ENCODE measurements around the gene NTM.

NTM gene

DNA sequence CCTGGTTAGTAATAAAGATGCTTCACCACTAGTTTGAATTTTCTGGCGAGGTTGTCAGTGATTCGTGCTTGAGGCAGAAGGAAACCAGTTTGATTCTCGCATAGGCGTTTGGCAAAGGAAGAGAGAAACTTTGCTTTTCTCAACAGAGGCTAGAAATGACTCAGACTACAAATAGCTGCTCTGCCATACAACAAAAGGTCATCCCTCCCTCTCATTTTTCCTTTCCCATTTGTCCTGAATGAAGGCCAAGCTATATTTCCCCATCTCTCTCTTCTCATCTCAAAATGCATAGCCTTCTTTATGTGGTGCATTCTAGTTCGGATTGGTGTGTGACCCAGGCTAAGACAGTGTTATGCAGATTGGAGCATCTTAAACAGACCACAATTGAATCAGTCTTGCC is 741.4 kb downstream of the NTM start:
- no peak for DNase-seq

DNA sequence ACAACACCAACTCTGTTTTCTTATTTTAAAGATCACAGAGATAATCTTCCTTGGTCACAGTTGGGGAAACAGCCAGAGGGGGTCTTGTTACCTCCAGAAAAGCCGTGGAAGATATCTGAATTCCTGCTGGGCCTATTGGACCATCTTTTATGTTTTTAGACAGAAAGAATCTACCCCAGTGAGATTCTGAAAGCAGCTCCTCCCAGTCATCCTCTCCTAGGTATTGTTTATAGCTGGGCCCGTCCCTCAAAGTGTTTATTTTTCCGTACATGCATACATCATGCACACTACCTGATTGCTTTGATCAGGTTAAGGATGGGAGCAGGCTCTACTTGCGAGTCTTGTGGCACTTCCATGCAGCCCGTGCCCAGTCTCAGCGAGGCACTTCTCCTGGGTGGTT is 742.4 kb downstream of the NTM start:
- no peak for DNase-seq

DNA sequence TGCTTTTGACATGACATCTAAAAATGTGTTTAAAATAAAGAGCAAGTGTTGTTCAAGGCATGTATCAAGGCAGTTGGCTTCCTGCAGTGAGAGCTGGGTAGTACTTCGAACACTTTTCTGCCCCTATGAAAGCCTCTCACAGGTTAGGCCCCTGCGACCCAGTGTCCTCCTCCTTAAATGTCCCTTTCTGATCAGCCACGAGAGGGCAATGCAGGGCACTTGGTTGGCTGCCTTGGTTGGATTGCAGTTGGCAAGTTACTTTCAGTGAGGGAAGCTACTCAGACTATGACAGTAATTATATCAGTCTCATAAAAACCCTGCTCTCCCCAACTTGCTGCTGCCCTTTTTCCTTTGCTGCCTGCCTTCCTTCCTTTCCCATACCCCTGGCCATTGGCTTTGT is 743.8 kb downstream of the NTM start:
- no peak for DNase-seq

DNA sequence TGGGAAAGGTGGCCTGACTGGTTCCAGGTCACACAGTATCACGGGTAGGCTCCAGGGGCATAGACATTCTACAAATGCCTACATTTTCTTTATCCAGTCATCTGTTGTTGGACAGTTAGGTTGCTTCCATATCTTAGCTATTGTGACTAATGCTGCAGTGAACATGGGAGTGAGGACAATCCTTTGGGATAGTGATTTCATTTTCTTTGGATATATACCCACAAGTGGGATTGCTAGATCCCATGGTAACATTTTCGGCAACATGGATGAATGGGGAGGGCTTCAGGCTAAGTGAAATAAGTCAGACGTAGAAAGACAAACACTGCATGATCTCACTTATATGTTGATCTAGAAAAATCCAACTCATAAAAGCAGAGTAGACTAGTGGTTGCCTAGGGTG is 744.3 kb downstream of the NTM start:
- no peak for DNase-seq

DNA sequence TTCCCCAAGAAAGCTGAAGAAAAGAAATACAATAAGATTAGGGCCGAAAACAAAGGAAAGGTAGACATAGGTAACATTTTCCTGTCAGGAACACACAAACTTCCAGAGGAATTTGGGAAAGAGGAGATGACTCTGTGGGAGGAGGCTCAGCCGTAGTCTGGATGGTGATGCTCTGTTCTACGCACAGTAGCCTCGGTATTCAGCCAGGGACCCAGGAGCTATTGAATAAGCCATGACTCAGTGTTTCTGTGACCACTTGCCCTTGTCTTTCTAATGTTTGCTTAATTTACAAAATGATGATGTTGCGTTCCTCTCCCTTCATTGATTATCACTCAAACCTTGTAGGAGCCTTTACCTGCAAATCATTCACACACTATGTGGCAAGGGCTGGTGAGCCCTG is 745.0 kb downstream of the NTM start:
- no peak for DNase-seq

DNA sequence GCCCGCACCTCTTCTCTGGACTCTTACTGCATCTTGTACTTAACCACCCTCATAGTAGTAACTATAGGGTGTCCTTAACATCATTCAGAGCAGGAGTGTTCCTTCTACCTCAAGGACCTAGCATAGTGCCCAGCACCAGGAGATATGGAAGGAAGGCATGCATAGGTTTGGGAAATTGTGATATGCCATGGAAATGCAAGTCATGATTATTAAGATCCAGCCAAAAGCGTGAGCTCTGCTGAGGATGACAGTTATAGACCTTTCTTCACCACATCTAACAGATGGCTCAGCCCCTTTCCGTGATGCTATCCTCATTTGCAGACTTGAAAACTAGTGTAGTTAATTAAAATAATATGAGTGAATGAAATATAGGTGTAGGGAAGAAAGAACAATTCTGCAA is 746.1 kb downstream of the NTM start:
- no peak for DNase-seq

DNA sequence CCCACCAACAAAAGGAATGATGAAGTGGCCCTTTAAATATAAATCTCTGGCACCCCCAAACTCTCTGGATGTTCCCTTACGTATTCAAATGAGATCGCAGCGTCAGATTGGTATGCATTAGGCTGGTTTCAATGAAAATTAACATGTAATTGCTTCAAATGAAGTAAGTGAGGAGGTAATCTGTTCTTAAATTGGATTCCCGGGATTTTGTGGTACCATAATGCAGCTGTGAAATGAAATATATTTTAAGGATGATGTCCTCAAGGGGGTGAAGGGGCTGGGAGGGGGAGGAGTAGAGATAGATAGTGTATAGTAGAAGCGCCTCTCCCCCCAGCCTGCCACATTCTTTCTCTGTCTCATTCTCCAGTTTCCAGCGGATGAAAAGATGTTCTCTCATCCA is 748.2 kb downstream of the NTM start:
- no peak for DNase-seq

DNA sequence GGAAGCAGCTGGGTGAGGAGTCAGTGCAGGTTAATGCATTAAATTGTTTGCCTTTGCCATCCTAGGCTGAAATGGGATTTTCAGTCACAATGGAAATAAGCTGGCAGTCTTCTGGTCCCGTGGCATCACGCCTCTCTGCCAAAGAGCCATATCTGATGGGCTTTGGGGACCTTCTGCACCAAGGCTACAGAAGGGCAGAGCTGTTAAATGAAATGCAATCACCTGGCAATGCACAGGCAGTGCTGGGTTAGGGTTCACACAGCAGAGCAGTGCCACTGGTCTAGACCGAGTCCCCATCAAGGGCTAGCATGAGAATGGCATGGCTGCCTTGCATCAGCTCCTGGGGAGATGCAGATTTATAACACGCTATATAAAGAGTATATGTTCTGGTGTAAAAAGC is 749.2 kb downstream of the NTM start:
- no peak for DNase-seq

DNA sequence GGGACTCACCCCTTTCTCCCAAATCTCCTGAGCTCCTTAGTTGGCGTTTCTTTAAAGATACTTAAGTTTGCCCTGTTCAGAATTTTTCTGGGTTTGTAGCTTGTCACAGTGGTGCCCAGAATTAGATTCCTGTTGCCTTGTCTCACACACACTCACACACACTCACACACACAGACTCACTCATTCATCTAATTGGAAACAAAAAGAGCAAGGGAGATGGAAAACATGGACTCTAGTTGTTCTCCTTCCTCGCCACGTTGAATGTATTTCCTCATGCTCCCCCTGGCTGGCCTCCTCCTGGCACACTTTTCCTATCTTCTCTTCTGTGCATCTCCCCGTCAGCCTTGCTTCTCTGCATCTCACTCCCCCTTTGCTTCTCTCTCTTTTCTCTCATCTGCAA is 752.3 kb downstream of the NTM start:
- DNase-seq, result no peak

DNA sequence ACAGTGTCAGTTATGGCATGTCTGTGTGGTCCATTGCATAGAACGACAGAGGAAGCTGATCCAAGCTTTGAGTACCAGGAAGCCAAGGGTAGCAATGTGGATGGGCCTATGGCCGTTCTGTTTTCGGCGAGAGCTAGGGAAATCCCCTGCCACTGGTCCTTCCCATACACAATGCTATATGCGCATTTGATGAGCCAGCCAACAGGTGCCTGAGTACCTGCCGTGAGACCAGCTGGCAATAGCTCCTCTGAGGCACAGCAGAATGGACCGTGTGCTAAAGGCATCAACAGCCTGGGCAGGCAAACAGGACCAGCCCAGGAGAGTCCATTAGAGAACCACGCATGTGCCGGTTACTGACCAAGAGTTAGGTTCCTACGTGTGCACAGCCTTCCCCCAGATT is 753.0 kb downstream of the NTM start:
- no peak for DNase-seq

DNA sequence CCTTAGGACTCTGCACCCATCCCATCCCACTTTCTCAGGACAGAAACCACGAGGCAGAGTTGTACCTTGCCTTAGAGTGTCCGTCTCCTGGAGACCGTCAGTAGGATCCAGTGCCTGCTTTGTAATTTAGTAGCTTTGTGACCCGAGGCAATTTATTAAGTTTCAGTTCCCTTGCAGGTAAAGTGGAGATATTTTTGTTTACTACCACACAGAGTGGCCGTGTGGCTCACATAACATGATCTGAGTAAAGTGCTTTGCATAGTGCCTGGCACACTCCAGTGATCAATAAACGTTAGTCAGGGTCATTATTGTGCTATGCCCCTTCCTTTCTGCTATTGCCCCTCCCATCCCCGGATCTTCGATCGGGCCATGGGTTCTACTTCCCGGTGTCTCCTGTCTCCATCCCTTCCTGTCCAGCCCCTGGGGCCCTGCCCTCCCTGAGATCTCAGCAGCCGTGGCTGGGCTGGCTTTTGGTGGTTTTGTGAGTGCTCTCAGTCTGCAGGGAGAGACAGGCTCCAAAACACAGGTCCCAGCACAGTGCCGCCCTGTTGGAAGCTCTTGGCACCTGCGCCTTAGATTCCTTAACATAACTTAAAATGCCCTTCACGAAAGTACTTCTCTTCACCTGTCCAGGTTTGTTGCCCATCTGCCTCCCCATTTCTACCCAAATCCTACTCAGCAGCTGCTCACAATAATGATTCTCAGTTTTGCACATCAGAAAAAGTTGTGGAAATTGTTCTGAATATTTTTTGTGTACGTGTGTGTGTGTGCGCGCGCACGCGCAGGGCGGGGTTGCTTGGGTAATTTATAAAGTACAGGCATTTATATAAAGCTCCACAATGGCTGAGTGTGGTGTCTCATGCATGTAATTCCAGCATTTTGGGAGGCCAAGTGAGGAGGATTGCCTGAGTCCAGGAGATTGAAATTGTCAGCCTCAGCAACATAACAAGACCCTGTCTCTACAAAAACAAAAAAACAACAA is 753.7 kb downstream of the NTM start:
- DNase-seq, result no peak

DNA sequence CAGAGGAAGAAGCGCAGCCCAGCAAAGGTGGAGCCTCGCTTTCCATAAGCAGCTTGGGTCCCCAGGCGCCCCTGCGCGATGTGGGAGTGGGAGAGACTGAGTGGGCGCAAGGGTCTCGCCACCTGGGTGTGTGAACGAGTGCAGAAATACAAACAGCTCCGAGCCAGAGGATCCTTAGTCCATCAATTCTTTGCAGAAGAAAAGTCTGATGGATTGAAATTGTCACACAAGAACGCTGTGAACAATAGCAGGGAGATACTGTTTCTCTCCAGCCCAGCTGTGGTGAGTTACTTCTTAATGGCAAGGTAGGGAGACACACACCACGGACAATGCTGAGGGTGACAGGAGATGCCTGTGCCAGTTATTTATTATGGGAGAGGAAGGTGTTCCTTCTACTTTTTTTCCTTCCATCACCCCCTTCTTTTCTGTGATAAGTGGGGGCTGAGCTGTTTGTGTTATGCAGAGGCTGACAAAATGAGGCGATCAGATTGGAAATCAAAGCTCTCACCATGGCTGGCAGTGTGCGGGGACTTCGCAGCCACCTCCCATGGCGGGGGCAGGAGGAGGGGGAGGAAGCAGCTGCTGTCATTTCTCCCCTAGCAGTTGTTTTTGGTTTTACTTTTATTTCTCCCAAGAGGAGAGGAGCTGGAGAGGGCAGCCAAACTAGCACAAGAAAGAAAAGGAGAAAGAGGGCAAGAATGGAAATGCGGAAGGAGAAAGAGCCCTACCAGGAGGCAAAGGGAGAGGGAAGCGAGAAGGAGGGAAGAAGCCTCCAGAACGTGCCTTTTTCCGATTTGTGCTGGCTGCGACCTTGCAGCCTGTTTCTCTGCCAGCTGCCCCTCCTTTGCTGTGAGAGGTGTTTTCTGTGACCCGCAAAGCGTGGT is 755.8 kb downstream of the NTM start:
- DNase-seq, result no peak

DNA sequence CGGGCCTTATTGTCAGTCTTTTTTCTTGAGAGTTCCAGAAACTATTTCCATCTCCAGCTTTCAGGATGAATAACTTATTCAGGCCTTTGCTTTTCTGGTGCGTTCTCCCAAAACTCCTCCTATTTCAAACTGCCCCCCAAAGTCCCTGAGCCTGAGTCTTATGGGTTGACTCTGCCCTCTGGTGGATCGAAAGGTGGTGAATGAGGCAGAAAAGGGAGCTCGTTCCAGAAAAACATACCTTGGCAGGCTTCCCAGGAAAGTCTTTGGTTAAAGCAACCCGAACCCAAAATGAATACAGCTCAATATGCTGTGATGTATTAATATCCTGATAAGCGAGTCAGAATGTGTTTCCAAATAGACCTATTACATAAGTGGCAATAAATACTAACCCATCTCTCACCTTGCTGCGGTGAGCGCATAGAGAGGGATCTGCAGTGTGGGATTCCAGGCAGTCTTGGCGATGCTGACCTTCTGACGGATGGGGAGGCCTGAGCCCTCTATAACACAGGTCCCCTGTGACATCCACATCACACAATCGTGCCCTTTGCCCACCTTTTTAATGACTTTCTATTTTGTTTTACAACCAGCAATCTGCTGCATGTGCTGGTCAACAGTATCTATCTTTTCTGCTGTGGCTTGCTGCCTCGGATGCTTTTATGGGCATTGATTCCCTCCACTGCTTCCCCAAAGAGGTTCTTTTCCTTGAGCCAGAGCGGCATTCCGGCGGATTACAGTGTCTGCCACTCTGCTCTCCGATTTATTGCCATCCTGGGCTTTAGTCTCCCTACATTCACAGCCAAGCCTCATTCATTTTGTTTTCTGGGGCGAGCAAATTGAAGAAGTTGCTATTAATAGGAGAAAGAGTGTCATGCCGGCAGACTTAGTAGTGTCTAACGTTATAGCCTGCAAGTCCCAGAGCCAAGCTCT is 756.8 kb downstream of the NTM start:
- DNase-seq, result no peak

DNA sequence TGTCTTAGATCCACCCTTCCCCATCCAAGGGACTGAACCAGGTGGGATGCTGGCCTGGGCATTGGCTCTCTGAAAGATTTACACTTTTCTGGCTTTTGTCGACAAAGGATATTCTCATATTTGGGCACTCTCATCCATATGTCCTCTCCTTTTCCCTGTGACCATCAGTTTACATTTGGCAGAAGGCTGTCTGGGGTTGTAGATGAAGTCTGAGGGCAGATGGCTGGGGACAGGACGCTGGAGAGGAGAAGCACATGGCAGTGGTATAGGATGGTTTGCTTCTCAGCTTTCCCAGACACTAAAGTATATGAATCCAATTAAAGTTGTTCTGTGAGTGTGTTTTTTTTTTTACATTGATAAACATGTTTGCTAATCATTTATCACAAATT is 757.5 kb downstream of the NTM start:
- no peak for DNase-seq

DNA sequence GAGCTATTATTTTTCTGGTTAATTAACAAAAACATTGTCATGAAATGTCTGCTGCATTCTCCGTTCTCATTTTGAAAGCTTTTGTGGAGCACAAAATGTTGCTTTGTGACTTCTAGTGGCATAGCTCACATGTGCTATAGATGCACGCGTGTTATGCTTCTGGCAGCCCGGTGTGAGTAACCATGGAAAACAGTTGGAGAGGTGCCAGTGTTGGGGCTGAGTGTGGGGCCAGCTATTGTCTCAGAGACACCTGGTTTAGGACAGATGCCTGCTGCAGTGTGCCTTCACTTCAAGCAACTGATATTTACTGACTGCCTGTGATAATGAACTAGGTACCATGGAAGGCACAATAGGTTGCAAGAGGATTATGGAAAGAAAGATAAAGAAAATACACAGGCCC is 760.6 kb downstream of the NTM start:
- no peak for DNase-seq

DNA sequence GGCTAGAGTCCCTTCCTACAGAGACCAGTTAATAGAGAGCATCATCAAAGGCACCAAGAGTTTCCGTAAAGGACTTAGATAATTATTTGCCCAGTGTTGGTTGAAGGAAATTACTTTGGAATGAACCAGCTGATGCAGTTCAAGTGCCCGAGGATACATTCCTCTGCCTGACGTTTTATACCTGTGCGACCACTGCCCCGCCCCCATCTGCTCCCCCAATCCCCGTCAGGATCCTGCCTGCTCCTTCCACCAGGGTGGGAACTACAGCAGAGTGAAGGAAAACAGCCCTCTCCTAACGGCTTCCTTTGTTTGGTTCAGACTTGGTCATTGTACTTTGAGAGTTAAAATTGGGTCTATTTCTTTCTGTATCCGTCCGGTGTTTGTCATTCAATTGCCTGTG is 761.5 kb downstream of the NTM start:
- DNase-seq, result no peak

DNA sequence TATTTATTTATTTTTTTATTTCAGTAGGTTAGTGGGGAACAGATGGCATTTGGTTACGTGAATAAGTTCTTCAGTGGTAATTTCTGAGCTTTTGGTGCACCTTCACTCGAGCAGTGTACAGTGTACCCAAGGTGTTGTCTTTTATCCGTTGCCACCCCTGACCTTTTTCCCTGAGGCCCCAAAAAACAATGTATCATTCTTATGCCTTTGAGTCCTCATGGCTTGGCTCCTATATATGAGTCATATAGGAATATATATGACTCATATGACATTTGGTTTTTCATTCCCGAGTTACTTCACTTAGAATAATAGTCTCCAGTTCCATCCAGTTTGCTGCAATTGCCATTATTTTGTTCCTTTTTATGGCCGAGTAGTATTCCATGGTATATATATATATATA is 763.9 kb downstream of the NTM start:
- no peak for DNase-seq

DNA sequence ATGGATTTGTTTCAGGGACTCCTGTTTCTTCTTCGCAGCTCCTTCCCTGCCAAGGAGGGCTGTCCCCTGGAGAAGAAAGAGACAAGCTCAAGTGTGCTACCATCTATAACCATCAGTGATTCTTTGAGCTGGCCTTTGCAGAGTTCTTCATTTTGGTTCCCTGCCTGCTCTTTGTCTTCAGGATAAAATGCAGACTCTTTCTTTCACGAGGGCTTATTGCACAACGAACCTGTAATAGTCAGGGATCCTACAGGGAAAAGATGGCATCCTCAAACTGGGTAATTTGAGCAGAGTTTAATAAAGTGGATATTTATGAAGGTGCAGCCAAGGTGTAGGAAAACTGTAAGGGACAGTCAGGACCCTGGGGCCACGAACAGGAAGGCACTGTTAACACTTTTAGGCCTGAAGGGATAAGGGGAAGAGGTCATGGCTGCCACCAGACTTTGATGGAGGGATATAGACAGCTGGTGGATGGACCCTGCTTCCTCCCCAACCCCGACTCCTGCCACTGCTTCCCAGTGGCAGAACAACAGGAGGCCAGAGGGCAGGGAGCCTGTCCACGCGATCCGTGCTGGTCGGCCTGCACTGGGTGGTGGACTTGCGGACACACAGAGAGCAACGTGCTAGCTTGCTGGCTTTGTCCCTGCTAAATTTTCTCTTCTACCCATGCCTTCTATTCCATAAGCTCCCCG is 767.0 kb downstream of the NTM start:
- no peak for DNase-seq

DNA sequence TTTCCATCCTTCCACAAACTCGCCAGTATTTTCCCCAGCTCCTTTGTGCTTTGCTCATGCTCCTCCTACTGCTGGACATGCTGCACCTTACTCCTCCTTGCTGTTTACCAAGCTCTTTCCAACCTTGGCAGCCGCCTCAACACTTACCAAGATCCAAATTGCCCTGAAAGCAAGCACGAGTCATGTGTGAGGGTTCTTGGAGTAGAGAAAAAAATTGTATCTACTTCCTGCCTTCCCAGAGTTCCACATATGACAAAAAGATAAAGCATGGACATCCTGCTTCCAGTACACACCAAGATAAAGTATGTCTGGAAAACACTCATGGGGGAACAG is 767.5 kb downstream of the NTM start:
- no peak for DNase-seq

DNA sequence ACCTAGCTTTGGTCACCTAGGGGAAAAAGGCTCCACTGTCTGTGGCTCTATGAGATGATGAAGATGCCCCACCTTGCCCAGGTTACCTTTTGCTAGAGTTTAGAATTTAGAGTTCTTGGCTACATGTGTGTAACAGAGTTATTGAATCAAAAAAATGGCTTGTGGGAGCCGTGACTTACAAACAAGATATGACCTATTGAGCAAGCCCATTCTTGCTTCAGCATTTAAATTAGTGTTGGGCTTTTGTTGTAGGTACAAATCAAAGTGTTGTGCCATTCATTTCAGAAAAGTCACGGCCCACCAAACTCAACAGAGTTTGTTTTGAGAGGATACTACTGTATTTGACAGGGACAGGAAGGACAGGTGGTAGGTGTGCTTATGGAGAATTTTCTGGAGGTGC is 768.8 kb downstream of the NTM start:
- no peak for DNase-seq

DNA sequence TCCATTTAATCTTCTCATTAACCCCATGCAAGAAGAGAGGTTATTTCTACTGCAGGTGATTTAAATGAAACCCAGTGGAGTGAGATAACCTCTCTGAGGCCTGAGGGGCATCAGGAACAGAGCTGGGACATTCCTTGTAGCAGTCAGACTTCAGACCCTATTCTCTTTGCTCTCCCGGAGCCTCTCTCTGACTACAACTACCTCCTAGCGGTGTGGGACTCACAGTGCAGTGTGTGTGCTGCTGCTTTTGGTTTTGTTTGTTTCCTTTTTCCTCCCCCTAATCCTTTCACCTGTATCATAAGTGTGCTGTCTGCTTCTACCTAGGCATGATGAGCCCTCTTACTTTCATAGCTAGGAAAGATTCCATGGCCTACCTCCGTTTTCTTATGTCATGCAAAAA is 769.6 kb downstream of the NTM start:
- DNase-seq, result no peak

DNA sequence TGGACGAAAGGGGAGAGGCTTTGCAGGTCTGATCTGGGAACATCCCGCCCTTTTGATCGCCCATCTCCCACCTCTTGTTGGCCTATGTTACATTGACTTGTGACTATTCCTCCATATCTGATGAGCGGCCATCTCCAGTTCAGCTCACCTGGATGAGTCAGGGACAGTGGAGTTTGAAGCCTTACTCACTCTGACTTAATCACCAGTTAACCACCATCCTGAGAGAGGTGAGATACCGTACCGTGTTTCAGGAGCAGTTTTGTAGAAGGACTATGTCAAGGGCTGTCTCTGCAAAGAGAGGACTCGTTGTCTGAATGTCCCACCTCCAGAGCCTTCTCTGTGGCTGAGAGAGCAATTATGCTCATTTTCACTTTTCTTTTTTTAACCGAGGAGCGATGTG is 771.7 kb downstream of the NTM start:
- DNase-seq, result no peak

DNA sequence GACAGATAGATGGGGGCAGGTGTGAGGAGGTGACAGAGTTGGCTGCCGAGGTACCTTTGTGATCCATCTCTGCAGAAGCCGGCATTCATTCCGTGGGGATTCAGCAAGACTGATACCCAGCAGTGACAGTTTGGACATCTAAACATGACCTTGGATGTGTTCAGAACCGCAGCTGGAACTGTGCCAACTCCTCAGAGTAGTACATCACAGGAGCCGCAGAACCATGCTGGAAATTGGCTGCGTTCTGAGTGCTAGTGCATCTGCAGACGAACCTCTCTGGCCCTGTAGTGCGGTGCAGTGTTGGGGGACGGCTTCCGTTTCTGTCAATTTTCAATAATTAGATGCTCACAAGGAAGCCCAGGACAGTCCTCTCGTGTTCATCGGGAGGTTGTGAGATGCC is 772.1 kb downstream of the NTM start:
- no peak for DNase-seq

All from NCI-H446 (cell line).